GM18502 (cell line): ENCODE results near the gene ADGRA1.

Source experiments
- ATAC-seq: cut with Tn5 transposase; IDR thresholded peaks from one replicate; pipeline ENCODE4 v1.9.1; 2021; ENCODE audit warnings: mild to moderate bottlenecking; ENCODE audit not compliant: unreplicated experiment, poor library complexity

Gene ADGRA1, protein sequence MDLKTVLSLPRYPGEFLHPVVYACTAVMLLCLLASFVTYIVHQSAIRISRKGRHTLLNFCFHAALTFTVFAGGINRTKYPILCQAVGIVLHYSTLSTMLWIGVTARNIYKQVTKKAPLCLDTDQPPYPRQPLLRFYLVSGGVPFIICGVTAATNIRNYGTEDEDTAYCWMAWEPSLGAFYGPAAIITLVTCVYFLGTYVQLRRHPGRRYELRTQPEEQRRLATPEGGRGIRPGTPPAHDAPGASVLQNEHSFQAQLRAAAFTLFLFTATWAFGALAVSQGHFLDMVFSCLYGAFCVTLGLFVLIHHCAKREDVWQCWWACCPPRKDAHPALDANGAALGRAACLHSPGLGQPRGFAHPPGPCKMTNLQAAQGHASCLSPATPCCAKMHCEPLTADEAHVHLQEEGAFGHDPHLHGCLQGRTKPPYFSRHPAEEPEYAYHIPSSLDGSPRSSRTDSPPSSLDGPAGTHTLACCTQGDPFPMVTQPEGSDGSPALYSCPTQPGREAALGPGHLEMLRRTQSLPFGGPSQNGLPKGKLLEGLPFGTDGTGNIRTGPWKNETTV

GRCh38 chr10:133087679-133088178 lies at the start of gene ADGRA1:
Gene ADGRA1, plus strand, starts transcription at chr10:133087924. Its CDS starts 986 bp downstream, at chr10:133088910.
- no peak for ATAC-seq

GRCh38 chr10:133038036-133038823 lies 49.5 kb upstream of the ADGRA1 start:
- ATAC-seq, result no peak

DNA sequence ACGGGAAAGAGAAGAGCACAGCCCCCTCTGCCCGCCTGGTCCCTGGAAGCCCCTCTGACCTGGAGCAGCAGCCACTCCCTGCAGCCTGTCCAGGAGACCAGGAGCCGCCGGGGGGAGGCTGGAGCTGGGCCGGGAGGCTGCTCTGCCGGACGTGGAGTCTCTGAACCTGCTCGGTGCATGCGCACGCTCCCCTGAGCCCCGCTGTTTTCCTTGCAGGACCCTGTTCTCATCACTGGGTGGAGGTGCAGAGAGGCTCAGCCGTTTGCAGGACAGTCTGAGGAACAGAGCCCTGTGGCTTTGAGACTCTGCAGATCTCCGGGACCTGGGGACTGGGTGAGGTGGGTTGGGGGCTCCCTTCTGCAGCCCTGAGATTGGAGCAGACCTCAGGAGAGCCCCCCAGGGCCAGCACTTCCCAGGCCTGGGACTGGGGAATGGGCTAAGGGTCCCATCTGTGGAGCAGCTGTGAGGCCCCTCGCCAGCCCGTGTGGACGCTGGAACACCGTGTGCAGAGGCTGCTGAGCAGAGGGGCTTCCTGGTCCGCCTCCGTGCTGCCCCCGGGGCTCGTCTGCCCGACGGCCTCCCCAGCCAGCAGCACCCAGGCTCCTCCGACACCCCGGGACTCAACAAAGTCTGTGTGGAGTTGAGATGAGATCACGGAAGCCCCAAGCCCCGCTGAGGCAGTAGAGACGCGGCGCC lies 48.5 kb upstream of the ADGRA1 start:
- no peak for ATAC-seq

DNA sequence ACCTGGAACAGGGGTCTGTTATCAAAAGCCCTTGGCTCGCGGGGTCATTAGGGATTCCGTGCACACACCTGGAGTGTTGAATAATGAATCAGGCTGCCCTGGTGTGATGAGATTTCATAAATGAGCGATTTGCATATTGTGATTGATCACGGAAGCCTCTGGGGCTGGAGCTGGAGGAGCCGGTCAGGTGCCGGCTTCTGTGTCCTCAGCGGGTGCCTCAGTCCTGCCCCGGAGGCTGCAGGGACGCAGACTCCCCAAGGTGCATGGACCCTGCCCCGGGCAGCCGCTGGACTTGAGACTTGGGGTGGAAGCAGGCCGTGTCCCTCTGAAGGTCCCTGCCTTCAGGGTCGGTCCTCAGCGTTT lies 47.9 kb upstream of the ADGRA1 start:
- ATAC-seq, result no peak

DNA sequence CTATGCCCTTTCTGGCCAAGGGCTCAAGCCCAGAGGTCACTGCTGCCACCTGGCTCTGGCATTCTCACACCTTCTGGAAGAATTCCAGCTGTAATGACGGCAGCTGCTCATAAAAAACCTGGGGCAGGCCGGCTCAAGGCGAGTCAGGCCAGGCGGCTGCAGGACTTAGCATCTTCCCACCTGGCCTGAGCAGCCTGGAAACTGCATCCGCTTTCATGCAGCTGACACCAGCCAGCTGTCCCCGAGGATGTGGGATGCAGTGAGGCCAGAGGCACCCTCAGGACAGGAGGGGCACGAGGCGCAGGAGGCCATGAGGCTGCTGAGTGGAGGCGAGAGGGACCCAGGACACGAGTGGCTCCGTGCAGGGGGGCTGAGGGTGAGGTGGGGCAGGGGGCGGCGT lies 47.5 kb upstream of the ADGRA1 start:
- ATAC-seq, result no peak

GRCh38 chr10:133041101-133041500 lies 46.6 kb upstream of the ADGRA1 start:
- ATAC-seq, result no peak

- no peak for ATAC-seq
These were observed 45.7 kb upstream of the ADGRA1 start for GRCh38 chr10:133042061-133042460.

DNA sequence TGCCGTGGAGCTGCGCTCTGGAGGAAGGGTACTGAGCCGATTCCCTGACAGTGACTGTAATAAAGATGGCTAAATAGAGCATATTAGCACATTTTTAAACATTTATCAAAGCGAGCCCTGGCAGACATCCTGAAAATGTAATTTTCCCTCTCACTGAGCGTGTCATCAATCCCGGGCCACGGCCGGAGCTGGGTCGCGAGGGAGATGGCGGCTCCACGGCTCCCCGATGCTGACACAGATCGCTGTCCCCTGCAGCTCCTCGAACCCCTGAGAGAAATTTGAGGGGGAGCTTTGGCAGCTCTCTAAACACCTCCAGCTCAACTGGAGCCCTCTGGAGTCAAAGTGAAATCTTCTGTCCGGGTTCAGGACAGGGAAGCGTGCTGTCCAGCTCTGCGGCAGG lies 44.9 kb upstream of the ADGRA1 start:
- ATAC-seq, result no peak

DNA sequence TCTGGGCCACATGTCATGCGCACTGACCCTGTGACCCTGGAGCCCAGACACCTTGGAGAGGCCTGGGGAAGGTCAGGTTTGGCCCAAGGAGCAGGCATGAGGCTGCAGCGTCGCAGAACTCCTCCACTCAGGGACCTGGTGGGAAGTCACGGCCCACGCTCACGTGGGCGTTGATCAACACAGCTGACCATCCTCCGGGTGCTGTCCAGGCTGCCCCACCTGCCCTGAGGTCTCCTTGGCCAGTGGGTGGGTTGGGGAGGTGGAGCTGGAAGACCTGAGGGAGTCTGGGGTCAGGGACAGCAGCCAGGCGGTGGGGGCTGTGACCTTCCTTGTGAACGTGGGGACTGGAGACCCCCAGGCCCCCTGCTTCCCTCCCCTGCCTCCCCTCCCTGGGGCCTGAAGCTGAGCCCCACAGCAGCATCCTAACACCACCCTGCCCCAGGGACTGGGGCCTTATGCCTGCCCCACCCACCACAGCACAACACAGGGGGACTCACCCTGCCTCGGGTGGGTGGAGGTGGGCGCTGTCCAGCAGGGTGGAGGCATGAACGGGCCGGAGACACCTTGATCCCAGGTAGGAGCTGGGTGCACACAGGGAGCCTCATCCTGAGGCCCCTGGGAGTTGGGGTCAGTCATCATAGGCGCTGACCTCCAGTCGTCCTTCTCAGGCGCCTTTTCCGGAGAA lies 44.0 kb upstream of the ADGRA1 start:
- no peak for ATAC-seq

- ATAC-seq, result no peak
These were observed 43.3 kb upstream of the ADGRA1 start for GRCh38 chr10:133044401-133044811.

GRCh38 chr10:133045556-133046389 lies 42.0 kb upstream of the ADGRA1 start:
- no peak for ATAC-seq

DNA sequence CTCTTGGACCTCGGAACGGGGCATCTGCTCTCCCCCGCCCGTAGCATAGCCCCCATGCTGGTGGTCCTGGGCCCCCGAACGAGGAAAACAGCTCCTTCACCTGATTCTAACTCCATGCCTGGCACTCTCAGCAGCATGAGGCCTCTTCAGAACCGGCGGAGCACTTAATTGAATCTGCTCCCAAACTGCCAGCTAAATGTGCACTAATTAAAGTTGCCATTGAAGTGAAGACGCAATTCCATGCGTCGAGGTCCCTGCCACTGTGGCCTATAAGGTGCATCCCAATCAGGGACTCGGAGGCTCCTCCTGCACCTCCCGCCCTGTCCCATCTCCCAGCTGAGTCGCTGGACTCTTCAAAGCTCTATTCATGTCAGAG lies 41.3 kb upstream of the ADGRA1 start:
- ATAC-seq, result no peak

- no peak for ATAC-seq
These were observed 40.1 kb upstream of the ADGRA1 start for GRCh38 chr10:133047526-133048123.

DNA sequence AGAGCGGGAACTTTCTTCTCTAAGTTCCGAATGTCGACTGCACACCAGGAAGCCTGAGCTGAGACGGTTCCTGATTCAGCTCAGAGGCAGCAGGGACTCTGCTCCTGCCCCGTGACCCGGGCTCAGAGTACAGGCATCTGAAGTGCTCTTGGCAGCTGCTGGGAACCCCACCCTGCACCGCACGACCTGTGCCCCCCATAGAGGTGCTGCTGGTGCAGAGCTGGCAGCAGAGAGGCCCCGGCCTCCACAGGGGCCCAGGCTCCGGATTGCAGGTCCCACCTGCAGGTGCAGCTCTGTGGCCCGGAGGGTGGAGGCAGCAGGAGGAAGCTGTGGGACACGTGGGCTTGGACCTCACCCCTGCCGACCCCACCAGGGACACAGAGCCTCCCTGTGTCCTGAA lies 39.5 kb upstream of the ADGRA1 start:
- no peak for ATAC-seq

- no peak for ATAC-seq
These were observed 38.8 kb upstream of the ADGRA1 start for GRCh38 chr10:133048926-133049325.

DNA sequence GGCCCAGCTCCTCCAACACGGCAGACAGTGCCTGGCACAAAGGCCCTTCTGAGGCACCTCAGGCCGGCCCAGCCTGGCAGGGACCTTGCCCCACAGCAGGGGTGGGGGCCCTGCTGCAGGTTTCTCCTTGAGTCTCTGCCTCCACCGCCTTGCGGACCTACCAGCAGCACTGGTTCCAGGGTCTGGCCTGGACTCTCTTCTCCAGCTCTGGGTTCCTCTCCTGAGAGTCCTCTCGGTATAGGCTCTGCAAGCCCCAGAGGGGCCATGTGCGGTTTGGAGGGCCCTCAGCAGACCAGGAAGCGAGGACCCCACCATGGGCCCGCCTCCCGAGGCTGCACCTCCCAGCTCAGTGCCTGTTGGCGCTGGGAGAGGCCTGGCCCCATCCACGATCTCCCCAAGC lies 38.1 kb upstream of the ADGRA1 start:
- ATAC-seq, result no peak

DNA sequence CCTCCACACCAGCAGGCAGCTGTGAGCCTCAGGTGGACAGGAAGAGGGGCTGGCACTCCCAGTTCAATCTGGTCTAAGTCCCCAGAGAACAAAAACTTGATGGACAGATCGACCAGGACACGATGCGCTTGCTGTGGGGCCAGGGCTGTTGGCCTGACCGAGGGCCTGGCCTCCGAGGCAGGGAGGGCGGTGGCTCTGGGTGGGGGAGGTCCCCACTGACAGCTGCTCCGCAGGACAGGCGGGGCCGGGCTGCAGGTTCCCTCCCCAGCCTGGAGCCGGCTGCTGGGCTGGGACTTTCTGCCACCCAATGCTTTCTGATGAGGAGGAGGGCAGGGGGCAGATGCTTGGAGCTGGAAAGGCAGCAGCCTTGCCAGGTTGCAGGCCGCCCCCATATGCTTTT lies 37.4 kb upstream of the ADGRA1 start:
- no peak for ATAC-seq

- no peak for ATAC-seq
These were observed 35.6 kb upstream of the ADGRA1 start for GRCh38 chr10:133052076-133052475.
